ENCODE measurements around the gene HSPA12A. TPM values are rescaled to one million over a fixed set of nuclear protein-coding genes. Genes with fewer than 3 reads are reported as not detected.

HSPA12A gene
- total and polyA plus RNA-seq, 2 of the 13 experiments (the other 11 are each of a cell fraction or from before 2014, with no cell fraction given) = 6.4 to 13.6 TPM

DNA sequence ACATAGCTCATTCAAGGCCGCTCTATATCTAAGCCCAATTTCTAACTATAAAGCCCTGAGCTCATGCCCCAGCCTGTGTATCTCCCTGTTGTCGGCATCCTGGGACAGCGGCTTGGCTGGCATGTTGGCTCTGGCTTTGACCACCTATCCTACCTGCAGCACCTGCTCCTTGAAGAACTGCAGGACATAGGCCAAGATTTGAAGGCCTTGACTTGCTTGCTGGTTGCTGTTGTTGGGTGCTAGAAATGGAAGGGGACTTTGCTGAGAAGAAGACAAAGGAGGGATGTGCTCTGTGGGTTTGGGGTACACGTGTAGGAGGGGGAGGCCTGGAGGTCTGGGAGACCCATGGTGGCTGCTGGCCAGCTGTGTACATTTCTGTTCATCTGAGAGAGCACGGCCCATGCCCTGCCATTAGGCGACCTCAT is 110.5 kb downstream of the HSPA12A start:
- no TSS peak for BruUV-seq (replicated peaks)
- Histone ChIP-seq H4K20me1 (ENCODE audit: insufficient read depth, low read length) (no peaks in the 10 kb centered on the region), H3K9me3 (ENCODE audit: low read length) (no peaks in the 10 kb centered on the region), H3K27me3 (ENCODE audit: control insufficient read depth in 1 of 2, insufficient read depth in 2 of 2, low read length in 2 of 2) (no peaks in the 10 kb centered on the region), H2AFZ (ENCODE audit: low read length) (no peak overlapping the region), H3K4me2 (ENCODE audit: low read depth, low read length) (no peak overlapping the region), H3K9ac (ENCODE audit: insufficient read depth, low read depth, low read length) (no peak overlapping the region), H3K79me2 (ENCODE audit: insufficient read depth, low read length) (no peaks in the 10 kb centered on the region), H3K27ac (ENCODE audit: extremely low read length, insufficient read depth, low read length) (no peak overlapping the region), H3K36me3 (replicated peaks in 1 of 2; ENCODE audit: control insufficient read depth in 1 of 2, insufficient read depth in 2 of 2, low read length in 2 of 2) (no peaks in the 10 kb centered on the region), H3K4me3 (replicated peaks in 1 of 3; ENCODE audit: insufficient read depth in 1 of 3, low read depth in 2 of 3, low read length in 3 of 3) (no peak overlapping the region), H3K4me1 (ENCODE audit: insufficient read depth, low read length) (no peaks in the 10 kb centered on the region)
- intact Hi-C loops (cut with micrococcal nuclease; ENCODE audit: unreplicated experiment) = no loop called here
- ATAC-seq (no peak), DNase-seq (ENCODE audit: low spot score) (no peak), FAIRE-seq (no peak)
- in situ Hi-C loops (cut with HindIII; ENCODE audit: extremely low pct_ligation_motif_present, low pct_unique_long_range_greater_than_20kb) = no loop called here
- ChIA-PET CTCF (ENCODE audit: low intra/inter-chr PET ratio, low total read pairs) (no interaction called here), POLR2A (no interaction called here)
- TF ChIP-seq CBFB (CRISPR knock-in tag; IDR thresholded peaks at IDR 0.05) (no peak), MYNN (CRISPR knock-in tag; IDR thresholded peaks at IDR 0.05; ENCODE audit: low read depth) (no peak), ZNF615 (CRISPR knock-in tag; IDR thresholded peaks at IDR 0.05; ENCODE audit: borderline replicate concordance) (no peak), NKX3-1 (CRISPR knock-in tag; IDR thresholded peaks at IDR 0.05) (no peak), NONO (IDR thresholded peaks at IDR 0.05) (no peak), NONO (CRISPR knock-in tag; conservative IDR thresholded peaks at IDR 0.05) (no peak), U2AF2 (IDR thresholded peaks at IDR 0.05; ENCODE audit: low read depth, low read length) (no peak), NFATC3 (CRISPR knock-in tag; IDR thresholded peaks at IDR 0.05) (no peak), NFYC (CRISPR knock-in tag; IDR thresholded peaks at IDR 0.05) (no peak)
- TF ChIP-seq, protein P1, sequence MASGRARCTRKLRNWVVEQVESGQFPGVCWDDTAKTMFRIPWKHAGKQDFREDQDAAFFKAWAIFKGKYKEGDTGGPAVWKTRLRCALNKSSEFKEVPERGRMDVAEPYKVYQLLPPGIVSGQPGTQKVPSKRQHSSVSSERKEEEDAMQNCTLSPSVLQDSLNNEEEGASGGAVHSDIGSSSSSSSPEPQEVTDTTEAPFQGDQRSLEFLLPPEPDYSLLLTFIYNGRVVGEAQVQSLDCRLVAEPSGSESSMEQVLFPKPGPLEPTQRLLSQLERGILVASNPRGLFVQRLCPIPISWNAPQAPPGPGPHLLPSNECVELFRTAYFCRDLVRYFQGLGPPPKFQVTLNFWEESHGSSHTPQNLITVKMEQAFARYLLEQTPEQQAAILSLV (CRISPR knock-in tag; IDR thresholded peaks at IDR 0.05; ENCODE audit: borderline replicate concordance) = no peak
- TF ChIP-seq, protein P2, sequence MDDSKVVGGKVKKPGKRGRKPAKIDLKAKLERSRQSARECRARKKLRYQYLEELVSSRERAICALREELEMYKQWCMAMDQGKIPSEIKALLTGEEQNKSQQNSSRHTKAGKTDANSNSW (CRISPR knock-in tag; IDR thresholded peaks at IDR 0.05; ENCODE audit: borderline replicate concordance) = no peak
- TF ChIP-seq, protein P3, sequence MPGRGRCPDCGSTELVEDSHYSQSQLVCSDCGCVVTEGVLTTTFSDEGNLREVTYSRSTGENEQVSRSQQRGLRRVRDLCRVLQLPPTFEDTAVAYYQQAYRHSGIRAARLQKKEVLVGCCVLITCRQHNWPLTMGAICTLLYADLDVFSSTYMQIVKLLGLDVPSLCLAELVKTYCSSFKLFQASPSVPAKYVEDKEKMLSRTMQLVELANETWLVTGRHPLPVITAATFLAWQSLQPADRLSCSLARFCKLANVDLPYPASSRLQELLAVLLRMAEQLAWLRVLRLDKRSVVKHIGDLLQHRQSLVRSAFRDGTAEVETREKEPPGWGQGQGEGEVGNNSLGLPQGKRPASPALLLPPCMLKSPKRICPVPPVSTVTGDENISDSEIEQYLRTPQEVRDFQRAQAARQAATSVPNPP (CRISPR knock-in tag; IDR thresholded peaks at IDR 0.05) = no peak
- TF ChIP-seq, protein P4, sequence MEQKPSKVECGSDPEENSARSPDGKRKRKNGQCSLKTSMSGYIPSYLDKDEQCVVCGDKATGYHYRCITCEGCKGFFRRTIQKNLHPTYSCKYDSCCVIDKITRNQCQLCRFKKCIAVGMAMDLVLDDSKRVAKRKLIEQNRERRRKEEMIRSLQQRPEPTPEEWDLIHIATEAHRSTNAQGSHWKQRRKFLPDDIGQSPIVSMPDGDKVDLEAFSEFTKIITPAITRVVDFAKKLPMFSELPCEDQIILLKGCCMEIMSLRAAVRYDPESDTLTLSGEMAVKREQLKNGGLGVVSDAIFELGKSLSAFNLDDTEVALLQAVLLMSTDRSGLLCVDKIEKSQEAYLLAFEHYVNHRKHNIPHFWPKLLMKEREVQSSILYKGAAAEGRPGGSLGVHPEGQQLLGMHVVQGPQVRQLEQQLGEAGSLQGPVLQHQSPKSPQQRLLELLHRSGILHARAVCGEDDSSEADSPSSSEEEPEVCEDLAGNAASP (CRISPR knock-in tag; IDR thresholded peaks at IDR 0.05; ENCODE audit: borderline replicate concordance) = no peak
- TF ChIP-seq, protein P5, sequence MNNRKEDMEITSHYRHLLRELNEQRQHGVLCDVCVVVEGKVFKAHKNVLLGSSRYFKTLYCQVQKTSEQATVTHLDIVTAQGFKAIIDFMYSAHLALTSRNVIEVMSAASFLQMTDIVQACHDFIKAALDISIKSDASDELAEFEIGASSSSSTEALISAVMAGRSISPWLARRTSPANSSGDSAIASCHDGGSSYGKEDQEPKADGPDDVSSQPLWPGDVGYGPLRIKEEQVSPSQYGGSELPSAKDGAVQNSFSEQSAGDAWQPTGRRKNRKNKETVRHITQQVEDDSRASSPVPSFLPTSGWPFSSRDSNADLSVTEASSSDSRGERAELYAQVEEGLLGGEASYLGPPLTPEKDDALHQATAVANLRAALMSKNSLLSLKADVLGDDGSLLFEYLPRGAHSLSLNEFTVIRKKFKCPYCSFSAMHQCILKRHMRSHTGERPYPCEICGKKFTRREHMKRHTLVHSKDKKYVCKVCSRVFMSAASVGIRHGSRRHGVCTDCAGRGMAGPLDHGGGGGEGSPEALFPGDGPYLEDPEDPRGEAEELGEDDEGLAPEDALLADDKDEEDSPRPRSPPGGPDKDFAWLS (CRISPR knock-in tag; IDR thresholded peaks at IDR 0.05; ENCODE audit: borderline replicate concordance) = no peak
- WGBS (ENCODE audit: low lambda C conversion rate) = 56% methylated on average over 6 of the region's 6 CpGs
